GM18505 (cell line): ENCODE measurements around the gene BCAS1.

Source experiments
- ATAC-seq: cut with Tn5 transposase; IDR thresholded peaks from one replicate; pipeline ENCODE4 v1.9.1; 2021; ENCODE audit not compliant: unreplicated experiment
- POLR2A ChIP-seq: IDR thresholded peaks from 4 replicates; pipeline ENCODE4 v1.6.1; 2011; ENCODE audit warnings: borderline replicate concordance; ENCODE audit not compliant: insufficient read depth, insufficient read length; ENCODE audit errors: extremely low read depth

BCAS1 gene

GRCh38 chr20:54107181-54107580, 36.8 kb upstream of the BCAS1 start:
- no peak for ATAC-seq
- no peak for TF ChIP-seq POLR2A

- no peak for TF ChIP-seq POLR2A
Measured at GRCh38 chr20:54106162-54106561, 35.8 kb upstream of the BCAS1 start.

DNA sequence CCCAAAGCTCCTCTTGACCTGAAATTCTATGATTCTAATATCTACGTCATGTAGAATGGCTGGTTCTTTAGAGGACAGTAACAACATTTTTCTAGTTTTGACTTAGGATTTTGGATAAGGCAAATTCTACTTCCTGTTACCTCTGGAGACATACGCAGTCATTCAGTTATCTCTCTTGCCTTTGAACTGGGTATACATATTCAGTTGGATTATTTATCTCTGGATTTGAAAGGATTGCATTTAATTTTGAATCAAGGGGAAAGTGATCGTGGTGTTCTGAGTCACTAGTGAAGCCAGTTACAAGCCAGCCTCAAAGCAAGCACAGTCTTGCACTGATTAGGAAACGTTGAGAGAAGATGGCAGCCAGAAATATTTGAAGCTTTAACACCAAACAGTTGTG, 35.3 kb upstream of the BCAS1 start:
- TF ChIP-seq POLR2A: no peak
- ATAC-seq: no peak

More at GRCh38 chr20:54106162-54106561, 35.8 kb upstream of the BCAS1 start:
- ATAC-seq: no peak

- TF ChIP-seq POLR2A: no peak
- ATAC-seq: no peak
Measured at GRCh38 chr20:54104781-54105180, 34.4 kb upstream of the BCAS1 start.

DNA sequence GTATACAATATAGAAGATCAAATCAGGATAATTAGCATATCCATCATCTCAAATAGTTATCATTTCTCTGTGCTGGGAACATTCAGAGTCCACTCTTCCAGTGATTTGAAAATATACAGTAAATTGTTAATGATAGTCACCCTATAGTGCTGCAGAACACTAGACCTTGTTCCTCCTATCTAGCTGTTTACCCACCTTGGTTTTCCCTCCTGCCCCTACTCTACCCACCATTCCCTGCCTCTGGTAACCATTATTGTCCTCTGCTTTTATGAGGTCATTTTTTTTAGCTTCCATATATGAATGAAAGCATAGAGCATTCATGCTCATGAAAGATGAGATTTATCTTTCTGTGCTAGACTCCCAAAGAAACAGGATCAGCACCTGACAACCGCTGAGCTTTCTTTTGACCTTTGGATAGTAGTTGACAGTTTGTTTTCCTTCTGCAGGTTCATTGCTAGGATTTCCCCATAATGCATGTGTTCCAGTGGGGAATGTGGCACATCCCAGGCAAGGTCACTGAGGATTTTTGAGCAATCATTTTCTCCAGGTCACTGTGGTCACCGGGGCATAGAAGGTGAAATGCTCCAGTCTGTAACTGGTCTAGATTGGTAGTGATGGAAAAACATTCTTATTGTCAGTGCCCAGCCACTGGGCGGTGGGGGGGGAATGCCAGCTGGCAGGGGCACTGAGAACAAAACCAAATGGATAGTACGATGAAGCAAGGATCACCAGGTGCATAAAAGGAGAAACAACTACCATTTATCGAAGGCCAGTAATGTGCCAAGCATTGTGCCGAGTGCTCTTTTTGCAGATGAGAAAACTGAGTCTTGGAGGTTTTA, 33.6 kb upstream of the BCAS1 start:
- ATAC-seq: no peak
- TF ChIP-seq POLR2A: no peak

DNA sequence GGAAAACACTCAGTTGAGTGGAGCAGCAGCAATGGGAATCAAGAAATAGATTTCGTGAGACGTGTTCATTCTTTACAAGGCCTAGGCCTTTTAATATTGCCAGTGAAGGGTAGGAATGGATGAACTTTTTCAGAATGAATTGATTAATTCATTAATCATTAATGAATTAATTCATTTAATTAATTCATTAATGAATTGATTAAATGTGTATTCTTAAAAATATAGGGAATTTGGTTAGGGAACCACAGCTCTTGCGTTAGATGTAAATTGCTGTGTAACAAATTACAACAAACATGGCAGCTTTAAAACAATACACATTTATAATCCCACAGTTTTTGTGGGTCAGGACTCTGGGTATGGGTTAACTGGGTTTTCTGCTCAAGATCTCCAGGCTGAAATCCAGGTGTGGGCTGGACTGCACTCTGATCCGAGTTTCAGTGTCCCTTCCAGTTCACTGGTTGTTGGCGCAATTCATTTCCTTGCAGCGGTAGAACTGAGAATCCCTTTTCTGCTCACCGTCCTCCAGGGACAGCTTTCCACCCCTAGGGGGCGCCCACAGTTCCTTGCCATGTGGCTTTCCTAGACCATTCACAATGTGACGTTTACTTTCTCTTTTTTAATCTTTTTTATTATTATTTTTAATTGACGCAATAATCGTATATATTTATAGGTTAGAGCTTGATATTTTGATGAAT, 32.8 kb upstream of the BCAS1 start:
- TF ChIP-seq POLR2A: no peak
- ATAC-seq: peak; percentile 87

GRCh38 chr20:54102543-54102942, 32.1 kb upstream of the BCAS1 start:
- no peak for ATAC-seq

GRCh38 chr20:54100563-54100962, 30.2 kb upstream of the BCAS1 start:
- no peak for TF ChIP-seq POLR2A
- no peak for ATAC-seq

More at GRCh38 chr20:54102543-54102942, 32.1 kb upstream of the BCAS1 start:
- TF ChIP-seq POLR2A: no peak

DNA sequence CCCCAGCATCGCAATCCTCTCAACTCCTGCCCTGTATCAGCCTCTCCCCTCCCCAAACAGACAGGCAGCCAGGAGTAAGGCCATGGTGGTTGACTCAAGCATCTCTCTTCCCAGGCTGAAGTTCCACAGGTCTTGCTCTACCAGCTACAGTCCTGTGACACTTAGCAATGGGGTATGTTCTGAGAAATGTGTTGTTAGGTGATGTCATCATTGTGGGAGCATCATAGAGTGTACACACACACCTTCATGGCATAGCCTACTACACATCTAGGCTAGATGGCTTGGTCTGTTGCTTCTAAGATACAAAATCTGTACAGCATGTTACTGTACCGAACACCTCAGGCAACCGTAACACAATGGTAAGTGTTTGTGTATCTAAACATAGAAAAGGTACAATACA, 29.5 kb upstream of the BCAS1 start:
- no peak for TF ChIP-seq POLR2A
- ATAC-seq: no peak

DNA sequence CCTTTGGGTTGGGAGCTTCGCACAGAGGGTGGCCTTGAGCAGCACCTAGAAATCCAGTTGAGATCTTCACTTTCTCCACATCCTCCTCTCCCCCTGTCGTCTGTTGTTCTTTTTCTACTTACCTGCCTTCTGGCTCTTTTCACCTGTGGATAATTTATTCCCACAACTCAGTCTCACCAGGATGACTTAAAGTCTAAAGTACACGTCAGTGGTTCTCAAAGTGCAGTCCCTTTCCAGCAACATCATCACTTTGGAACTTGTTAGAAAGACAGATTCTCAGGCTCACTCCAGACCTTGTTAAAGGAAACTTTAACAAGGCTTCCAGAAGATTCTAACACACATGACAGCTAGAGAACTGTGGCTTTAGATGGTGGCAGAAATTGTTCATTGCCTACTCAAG, 27.7 kb upstream of the BCAS1 start:
- TF ChIP-seq POLR2A: no peak

DNA sequence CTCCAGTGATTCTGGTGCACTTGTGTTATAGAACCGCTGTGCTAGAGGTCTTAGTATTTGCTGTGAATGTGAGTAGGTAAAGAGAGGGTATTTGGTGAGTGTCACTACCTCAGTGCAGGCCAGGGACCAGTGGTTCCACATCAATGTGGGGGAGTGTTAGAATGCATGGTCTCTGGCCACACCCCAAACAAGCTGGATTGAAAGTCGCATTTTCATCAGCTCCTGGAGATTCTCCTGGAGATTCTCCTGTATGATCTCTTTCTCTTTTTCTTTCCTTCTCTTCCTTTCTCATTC, 26.8 kb upstream of the BCAS1 start:
- ATAC-seq: no peak
- TF ChIP-seq POLR2A: no peak

More for the DNA sequence above, 27.7 kb upstream of the BCAS1 start:
- ATAC-seq: no peak

- ATAC-seq: no peak
- TF ChIP-seq POLR2A: no peak
Measured at GRCh38 chr20:54095824-54096223, 25.4 kb upstream of the BCAS1 start.

GRCh38 chr20:54094268-54094580, 23.8 kb upstream of the BCAS1 start:
- no peak for ATAC-seq
- no peak for TF ChIP-seq POLR2A
